GM12878 (cell line): Measurements from ENCODE around the gene NDUFB7. TPM values are rescaled to one million over a fixed set of nuclear protein-coding genes. Genes with fewer than 3 reads are reported as not detected.

Experiments
- BCL11A ChIP-seq: IDR thresholded peaks from 2 replicates; pipeline ENCODE4 v1.6.1; 2011; ENCODE audit warnings: low read depth, low read length
- BCL3 ChIP-seq: IDR thresholded peaks from 2 replicates; pipeline ENCODE4 v1.6.1; 2011; ENCODE audit warnings: borderline replicate concordance, low read depth, mild to moderate bottlenecking, moderate library complexity, low read length; ENCODE audit not compliant: insufficient read depth, poor library complexity, severe bottlenecking
- CBFB ChIP-seq: IDR thresholded peaks from 2 replicates; pipeline ENCODE4 v1.6.1; 2016; ENCODE audit warnings: antibody characterized with exemption, low read depth
- CREB1 ChIP-seq: IDR thresholded peaks from 2 replicates; pipeline ENCODE4 v1.6.1; 2012; ENCODE audit warnings: low read depth, mild to moderate bottlenecking, inconsistent platforms
- EP300 ChIP-seq, 2 experiments: fragments of 150-350 bp in 1 of 2; IDR thresholded peaks; 2 replicates each; pipeline ENCODE4 v1.6.1; 2011 to 2012; ENCODE audit warnings: low read depth in 2 of 2, low read length in 2 of 2, borderline replicate concordance in 1 of 2, improper control_type of control experiment in 1 of 2, inconsistent platforms in 1 of 2; ENCODE audit not compliant: control insufficient read depth in 1 of 2
- HCFC1 ChIP-seq: fragments of 150-350 bp; IDR thresholded peaks from 2 replicates; pipeline ENCODE4 v1.6.1; 2014; ENCODE audit warnings: low read length
- IKZF1 ChIP-seq: fragments of 450-650 bp; conservative IDR thresholded peaks from 2 replicates; pipeline ENCODE4 v1.6.1; 2017; ENCODE audit warnings: antibody characterized with exemption, mild to moderate bottlenecking
- JUNB ChIP-seq: IDR thresholded peaks from 2 replicates; pipeline ENCODE4 v1.6.1; 2016; ENCODE audit warnings: antibody characterized with exemption, mild to moderate bottlenecking
- MTA2 ChIP-seq: fragments of 450-650 bp; IDR thresholded peaks from 2 replicates; pipeline ENCODE4 v1.6.1; 2016; ENCODE audit warnings: low read depth, mild to moderate bottlenecking, moderate library complexity
- NBN ChIP-seq: fragments of 450-650 bp; IDR thresholded peaks from 2 replicates; pipeline ENCODE4 v1.6.1; 2016
- NKRF ChIP-seq: fragments of 450-650 bp; conservative IDR thresholded peaks from 2 replicates; pipeline ENCODE4 v1.6.1; 2017; ENCODE audit warnings: mild to moderate bottlenecking, moderate library complexity
- SPI1 ChIP-seq: IDR thresholded peaks from 2 replicates; pipeline ENCODE4 v1.6.1; 2011; ENCODE audit warnings: low read depth, mild to moderate bottlenecking, low read length, moderate library complexity, borderline replicate concordance; ENCODE audit not compliant: insufficient read depth
- ZNF24 ChIP-seq: fragments of 450-650 bp; IDR thresholded peaks from 2 replicates; pipeline ENCODE4 v1.6.1; 2017; ENCODE audit warnings: antibody characterized with exemption, mild to moderate bottlenecking
- ZNF687 ChIP-seq: fragments of 450-650 bp; IDR thresholded peaks from 2 replicates; pipeline ENCODE4 v1.6.1; 2017; ENCODE audit warnings: mild to moderate bottlenecking, moderate library complexity
- polyA plus RNA-seq, 11 experiments: library from polyadenylated mRNA; depleted of rRNA in 4 of 11; unstranded in 6 of 11; stranded (reverse) in 5 of 11; fragments of >200 nt; fragmentation: Nextera tagmentation in 4 of 11; fragmentation: Illumina TruSeq in 1 of 11; extraction: Ambion mirVana in 4 of 11; extraction: Trizol in 1 of 11; gene quantifications; 1 replicate in 1 of 11; 2 replicates in 10 of 11; pipeline versions ENCODE4 v1.2.1 to v1.2.3, GENCODE V29; 2011 to 2016; ENCODE audit warnings: inconsistent platforms in 2 of 11, missing spikeins in 2 of 11, low read depth in 1 of 11
- total RNA-seq, 4 experiments: library from RNA; depleted of rRNA in 3 of 4; stranded (reverse); fragments of >200 nt in 3 of 4; fragmentation: Illumina TruSeq in 1 of 4; extraction: Trizol in 1 of 4; gene quantifications; 2 replicates each; pipeline versions ENCODE4 v1.2.1 to v1.2.3, GENCODE V29; 2013 to 2021
- TF ChIP-seq, protein P1 (sequence below): fragments of 450-650 bp; IDR thresholded peaks from 2 replicates; pipeline ENCODE4 v1.6.1; 2017; ENCODE audit warnings: mild to moderate bottlenecking
- TF ChIP-seq, protein P2 (sequence below): fragments of 450-650 bp; IDR thresholded peaks from 2 replicates; pipeline ENCODE4 v1.6.1; 2017; ENCODE audit warnings: mild to moderate bottlenecking, low read depth, inconsistent platforms; ENCODE audit not compliant: poor library complexity, severe bottlenecking

NDUFB7 gene
- total and polyA plus RNA-seq, 10 of the 15 experiments (the other 5 are each of a cell fraction or from before 2014, with no cell fraction given) = 14.6 to 480 (median 182) TPM

GRCh38 chr19:14580623-14581237 is 8.9 kb upstream of the NDUFB7 start (continued):
- TF ChIP-seq BCL3 (peak; percentile 65), BCL11A (peak; percentile 53), EP300 (IDR thresholded peaks at IDR 0.05; ENCODE audit: borderline replicate concordance in 1 of 2, control insufficient read depth in 1 of 2, low read depth in 2 of 2, low read length in 2 of 2) (peak in 1 of 2 experiments; percentile 44; a peak in 1 of 4 replicates), CBFB (peak; percentile 22; the same call in 1 of the 2 replicates), HCFC1 (no peak), MTA2 (peak; percentile 87), ZNF687 (0 out of 2 replicates have a peak, but pooled peaks have one; percentile 21), ZNF24 (0 out of 2 replicates have a peak, but pooled peaks have one; percentile 14), JUNB (peak; percentile 64; the same call in 1 of the 2 replicates), IKZF1 (peak; percentile 90), NBN (peak; percentile 80; the same call in 1 of the 2 replicates), NKRF (peak; percentile 67; the same call in 1 of the 2 replicates), SPI1 (0 out of 2 replicates have a peak, but pooled peaks have one; percentile 34), CREB1 (peak; percentile 86)
- TF ChIP-seq, protein P1, sequence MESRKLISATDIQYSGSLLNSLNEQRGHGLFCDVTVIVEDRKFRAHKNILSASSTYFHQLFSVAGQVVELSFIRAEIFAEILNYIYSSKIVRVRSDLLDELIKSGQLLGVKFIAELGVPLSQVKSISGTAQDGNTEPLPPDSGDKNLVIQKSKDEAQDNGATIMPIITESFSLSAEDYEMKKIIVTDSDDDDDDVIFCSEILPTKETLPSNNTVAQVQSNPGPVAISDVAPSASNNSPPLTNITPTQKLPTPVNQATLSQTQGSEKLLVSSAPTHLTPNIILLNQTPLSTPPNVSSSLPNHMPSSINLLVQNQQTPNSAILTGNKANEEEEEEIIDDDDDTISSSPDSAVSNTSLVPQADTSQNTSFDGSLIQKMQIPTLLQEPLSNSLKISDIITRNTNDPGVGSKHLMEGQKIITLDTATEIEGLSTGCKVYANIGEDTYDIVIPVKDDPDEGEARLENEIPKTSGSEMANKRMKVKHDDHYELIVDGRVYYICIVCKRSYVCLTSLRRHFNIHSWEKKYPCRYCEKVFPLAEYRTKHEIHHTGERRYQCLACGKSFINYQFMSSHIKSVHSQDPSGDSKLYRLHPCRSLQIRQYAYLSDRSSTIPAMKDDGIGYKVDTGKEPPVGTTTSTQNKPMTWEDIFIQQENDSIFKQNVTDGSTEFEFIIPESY = no peak
- TF ChIP-seq, protein P2, sequence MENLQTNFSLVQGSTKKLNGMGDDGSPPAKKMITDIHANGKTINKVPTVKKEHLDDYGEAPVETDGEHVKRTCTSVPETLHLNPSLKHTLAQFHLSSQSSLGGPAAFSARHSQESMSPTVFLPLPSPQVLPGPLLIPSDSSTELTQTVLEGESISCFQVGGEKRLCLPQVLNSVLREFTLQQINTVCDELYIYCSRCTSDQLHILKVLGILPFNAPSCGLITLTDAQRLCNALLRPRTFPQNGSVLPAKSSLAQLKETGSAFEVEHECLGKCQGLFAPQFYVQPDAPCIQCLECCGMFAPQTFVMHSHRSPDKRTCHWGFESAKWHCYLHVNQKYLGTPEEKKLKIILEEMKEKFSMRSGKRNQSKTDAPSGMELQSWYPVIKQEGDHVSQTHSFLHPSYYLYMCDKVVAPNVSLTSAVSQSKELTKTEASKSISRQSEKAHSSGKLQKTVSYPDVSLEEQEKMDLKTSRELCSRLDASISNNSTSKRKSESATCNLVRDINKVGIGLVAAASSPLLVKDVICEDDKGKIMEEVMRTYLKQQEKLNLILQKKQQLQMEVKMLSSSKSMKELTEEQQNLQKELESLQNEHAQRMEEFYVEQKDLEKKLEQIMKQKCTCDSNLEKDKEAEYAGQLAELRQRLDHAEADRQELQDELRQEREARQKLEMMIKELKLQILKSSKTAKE = peak; percentile 85
- TF ChIP-seq, all 136 proteins: peak for 42
